Dendritic cell treated with granulocyte-macrophage colony-stimulating factor and Interleukin-4, amounts not matched to agents 40 ng/mL and 50 ng/mL, for 4 days (primary cell): Measurements from ENCODE around the gene PSMB2.

Source experiments
- H3K27ac Mint-ChIP-seq: one replicate; pipeline ENCODE4 v1.8.0; 2022; ENCODE audit warnings: mild to moderate bottlenecking, mixed read lengths
- H3K27me3 Mint-ChIP-seq: one replicate; pipeline ENCODE4 v1.8.0; 2022; ENCODE audit warnings: mild to moderate bottlenecking, mixed read lengths
- H3K36me3 Mint-ChIP-seq: one replicate; pipeline ENCODE4 v1.8.0; 2022; ENCODE audit warnings: low read depth, mixed read lengths
- H3K4me1 Mint-ChIP-seq: one replicate; pipeline ENCODE4 v1.8.0; 2022; ENCODE audit warnings: low read depth, mixed read lengths
- H3K4me3 Mint-ChIP-seq: one replicate; pipeline ENCODE4 v1.8.0; 2022; ENCODE audit warnings: mild to moderate bottlenecking, moderate library complexity, mixed read lengths
- H3K9me3 Mint-ChIP-seq: one replicate; pipeline ENCODE4 v1.8.0; 2022; ENCODE audit warnings: mixed read lengths
- intact Hi-C: fragments of 100-400 bp; cut with micrococcal nuclease; formaldehyde crosslinking; loops from one replicate; pipeline ENCODE4 v1.15.0; 2022

Gene PSMB2

DNA sequence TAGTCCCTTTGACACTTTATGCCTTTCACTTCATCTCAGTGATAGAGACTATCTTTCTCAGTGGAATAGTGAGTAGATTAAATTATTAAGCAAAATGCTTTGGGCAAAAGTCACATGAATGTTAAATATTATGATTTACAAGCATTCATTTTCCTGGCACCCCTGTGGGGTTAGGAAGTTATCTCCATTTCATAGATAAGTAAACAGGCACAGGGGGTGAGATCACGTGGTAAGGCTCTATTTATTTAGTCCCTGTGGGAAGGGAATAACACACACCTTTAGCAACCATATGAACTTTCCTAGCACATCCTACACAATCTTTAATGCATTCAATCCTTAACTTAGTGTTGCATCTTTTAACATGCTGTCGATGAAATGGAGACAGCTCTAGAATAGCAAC, 12.3 kb downstream of the PSMB2 start:
- Mint-ChIP-seq H3K27me3 (no peaks in the 10 kb centered on the region), H3K4me1 (no peaks in the 10 kb centered on the region), H3K27ac (no peak overlapping the region), H3K4me3 (no peak overlapping the region), H3K36me3 (peaks cover 86% of the 10 kb centered on the region), H3K9me3 (no peaks in the 10 kb centered on the region)
- intact Hi-C loops: no loop called here

DNA sequence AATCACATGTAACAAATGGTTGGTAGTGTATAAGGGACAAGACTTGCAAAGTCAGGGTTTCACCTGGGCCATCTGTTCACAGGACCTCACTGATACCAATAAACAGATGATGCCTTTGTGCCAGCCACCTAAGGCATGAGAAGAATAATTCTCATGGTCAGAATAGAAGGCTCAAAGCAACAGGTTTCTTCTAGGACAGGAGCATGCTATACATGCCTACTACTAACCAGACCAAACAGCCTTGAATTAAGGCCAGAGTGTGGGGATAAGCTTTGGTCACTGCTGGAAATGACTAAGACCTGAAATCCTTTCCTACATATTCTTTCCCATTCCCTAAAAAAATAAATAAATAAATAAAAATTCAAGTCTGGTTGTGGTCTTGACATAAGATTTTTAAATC, 17.5 kb downstream of the PSMB2 start:
- Mint-ChIP-seq H3K36me3 (peaks cover 73% of the 10 kb centered on the region), H3K27me3 (no peaks in the 10 kb centered on the region), H3K27ac (no peak overlapping the region), H3K4me3 (no peak overlapping the region), H3K9me3 (no peaks in the 10 kb centered on the region), H3K4me1 (no peaks in the 10 kb centered on the region)
- intact Hi-C loops: no loop called here

DNA sequence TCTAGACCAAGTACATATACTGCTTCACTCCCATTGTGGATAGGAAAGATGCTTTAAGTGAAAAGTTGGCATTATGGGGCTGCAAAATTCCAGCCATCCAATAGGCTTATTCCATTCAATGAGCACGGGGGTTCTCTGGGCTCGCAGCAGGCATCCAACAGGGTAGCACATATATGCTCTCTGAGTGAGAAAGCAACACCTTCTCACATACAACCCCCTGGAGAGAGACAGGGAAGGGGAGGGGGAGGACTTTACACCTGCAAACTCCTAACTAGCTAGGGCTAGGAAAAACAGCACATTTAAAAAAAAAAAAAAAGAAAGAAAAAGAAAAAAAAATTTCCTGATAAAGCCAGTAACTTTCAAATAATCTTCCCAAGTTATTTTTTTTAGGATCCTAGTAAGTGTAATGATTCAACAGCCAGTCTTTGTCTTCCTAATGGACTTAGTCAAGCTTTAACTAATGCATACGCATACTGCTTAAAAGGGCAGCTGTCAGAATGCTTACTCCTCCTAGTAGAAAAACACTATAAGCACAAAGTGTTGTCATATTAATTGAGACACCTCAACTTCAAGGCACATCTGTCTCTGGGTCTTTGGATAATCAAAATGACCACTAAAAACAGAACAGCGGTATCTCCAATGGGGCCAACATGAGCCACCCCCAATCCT, 18.7 kb downstream of the PSMB2 start:
- no peaks in the 10 kb centered on the region for H3K9me3 Mint-ChIP-seq

DNA sequence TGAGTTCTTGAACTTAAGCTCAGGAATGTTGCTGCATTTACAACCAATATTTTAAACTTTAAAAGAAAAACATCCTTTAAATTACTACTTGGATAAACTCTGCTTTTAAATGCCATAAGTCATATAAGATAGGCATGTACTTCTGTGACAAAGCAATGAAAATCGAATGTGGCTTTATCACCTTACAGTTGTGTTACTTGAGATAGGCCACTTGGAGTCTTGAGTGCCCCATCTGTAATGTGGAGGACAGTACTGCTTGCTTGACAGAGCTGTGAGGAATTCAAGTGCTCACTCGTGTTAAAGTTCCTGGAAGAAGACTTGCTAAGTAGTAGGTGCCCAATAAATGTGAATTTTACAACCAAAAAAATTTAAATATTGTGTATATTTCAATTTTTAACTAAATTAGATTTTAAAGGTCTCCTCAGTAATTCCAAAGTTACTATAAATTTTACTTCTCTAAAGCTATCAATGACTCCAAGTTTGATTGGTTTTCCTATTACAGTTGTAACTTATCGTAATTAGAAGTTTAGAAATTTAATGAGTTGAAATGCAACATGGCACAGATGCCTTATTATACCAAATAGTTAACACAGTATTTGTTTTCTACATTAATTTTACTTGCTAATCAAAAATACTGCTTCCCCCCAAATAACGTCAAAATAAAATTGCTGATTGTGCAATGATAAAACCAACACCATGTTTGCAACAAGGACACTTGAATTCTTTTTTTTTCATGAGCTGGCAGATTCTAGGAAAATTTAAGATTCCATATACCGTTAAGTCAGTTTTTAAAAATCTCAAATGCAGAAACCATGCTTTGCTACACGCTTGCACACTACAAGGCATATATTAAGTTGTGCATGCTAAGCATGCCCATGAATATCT, 21.8 kb downstream of the PSMB2 start:
- intact Hi-C loops: no loop called here
- Mint-ChIP-seq H3K36me3 (peaks cover 66% of the 10 kb centered on the region), H3K4me1 (no peaks in the 10 kb centered on the region), H3K27ac (no peak overlapping the region), H3K27me3 (no peaks in the 10 kb centered on the region), H3K4me3 (no peak overlapping the region), H3K9me3 (no peaks in the 10 kb centered on the region)

More for the DNA sequence above, 18.7 kb downstream of the PSMB2 start:
- peaks cover 74% of the 10 kb centered on the region for H3K36me3 Mint-ChIP-seq
- no peaks in the 10 kb centered on the region for H3K4me1 Mint-ChIP-seq
- no peak overlapping the region for H3K27ac Mint-ChIP-seq
- no peak overlapping the region for H3K4me3 Mint-ChIP-seq
- intact Hi-C loops: no loop called here
- H3K27me3 Mint-ChIP-seq: no peaks in the 10 kb centered on the region

DNA sequence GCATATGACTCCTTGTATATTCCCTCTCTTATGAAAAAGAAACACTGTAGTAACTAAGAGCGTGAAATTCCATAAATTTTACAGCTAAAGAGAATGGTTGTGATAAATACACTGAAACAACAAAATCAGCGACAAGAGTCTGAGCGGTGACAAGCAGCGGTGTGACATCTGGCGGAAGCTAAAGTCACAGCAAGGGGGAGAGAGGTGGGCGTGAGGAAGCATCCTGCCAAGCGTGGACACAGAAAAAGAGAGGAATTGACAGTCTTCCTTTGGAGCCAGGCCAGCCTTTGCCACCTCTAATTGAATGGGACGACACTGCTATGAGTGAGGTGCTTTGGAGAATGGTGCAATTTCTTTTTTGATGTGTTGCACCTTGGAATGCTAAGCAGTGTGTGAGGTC, 25.9 kb downstream of the PSMB2 start:
- Mint-ChIP-seq H3K4me1 (no peaks in the 10 kb centered on the region), H3K4me3 (no peak overlapping the region), H3K9me3 (no peaks in the 10 kb centered on the region), H3K27ac (no peak overlapping the region), H3K27me3 (no peaks in the 10 kb centered on the region), H3K36me3 (peaks cover 62% of the 10 kb centered on the region)
- intact Hi-C loops: no loop called here

DNA sequence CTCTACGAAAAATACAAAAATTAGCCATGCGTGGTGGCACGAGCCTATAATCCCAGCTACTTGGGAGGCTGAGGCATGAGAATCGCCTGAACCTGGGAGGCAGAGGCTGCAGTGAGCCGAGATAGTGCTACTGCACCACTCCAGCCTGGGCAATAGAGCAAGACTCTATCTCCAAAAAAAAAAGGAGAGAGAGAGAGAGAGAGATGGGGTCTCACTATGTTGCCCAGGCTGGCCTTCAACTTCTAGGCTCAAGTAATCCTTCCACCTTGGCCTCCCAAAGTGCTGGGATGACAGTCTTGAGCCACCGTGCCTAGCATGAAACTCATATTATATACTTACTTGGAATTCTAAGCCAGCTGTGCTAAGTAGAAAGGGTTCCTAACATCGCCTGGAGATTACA, 29.7 kb downstream of the PSMB2 start:
- intact Hi-C loops: no loop called here
- Mint-ChIP-seq H3K27me3 (no peaks in the 10 kb centered on the region), H3K27ac (no peak overlapping the region), H3K4me3 (no peak overlapping the region), H3K36me3 (peaks cover 67% of the 10 kb centered on the region), H3K4me1 (no peaks in the 10 kb centered on the region), H3K9me3 (no peaks in the 10 kb centered on the region)

DNA sequence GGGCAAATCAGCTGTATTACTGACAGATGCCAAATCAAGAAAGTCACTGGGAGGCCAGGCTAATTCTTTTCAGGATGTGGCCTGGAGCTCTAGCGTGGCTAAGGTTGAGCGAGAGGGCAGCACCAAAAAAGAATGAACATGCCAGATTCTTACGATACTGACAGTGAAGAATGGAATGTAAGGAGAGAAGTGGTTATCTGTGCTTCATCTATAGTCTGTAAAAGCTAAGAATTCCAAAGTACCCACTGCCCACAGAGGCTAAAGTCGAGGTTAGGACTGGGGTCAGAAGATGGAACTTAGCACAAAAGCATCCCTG, 35.5 kb downstream of the PSMB2 start:
- Mint-ChIP-seq H3K9me3 (no peaks in the 10 kb centered on the region), H3K36me3 (peaks cover 80% of the 10 kb centered on the region), H3K4me1 (no peaks in the 10 kb centered on the region), H3K27me3 (no peaks in the 10 kb centered on the region), H3K4me3 (no peak overlapping the region), H3K27ac (no peak overlapping the region)
- intact Hi-C loops: no loop called here

DNA sequence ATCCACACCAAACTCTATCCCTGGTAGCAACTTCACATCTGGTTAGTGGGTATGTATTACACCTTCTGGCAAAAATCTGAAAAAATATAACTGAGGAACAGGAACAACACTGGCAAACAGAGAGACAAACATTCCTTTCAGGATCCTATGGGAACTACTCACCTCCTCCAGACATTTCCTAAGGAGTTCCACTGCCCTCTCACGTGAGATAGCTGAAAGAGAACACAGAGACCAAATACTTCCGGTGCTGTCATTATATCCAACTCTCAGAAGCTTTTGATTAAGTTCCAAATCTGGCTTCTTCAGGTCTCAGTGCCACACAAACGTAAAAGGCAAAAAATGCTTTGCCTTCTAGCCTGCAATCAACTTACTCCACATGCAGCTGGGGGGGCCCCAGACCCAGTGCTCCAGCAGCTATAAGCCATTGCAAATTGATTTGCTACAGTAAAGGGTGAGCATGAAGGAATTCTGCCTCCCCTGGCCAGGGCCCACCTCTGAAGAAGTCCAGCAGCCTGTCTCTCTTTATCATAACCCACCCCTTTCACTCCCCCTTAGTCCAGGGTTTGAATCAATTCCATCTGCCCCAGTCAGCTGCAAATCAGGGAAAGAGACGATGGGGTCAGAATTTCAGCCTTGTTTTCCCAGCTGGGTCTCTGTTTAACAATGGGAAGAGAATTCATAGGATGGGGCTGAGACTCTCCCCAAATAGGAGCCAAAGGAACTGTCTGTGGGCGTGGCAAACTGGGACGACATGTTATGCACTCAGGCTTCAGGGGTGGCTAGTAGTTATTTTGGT, 36.1 kb downstream of the PSMB2 start:
- Mint-ChIP-seq H3K27me3 (no peaks in the 10 kb centered on the region), H3K27ac (no peak overlapping the region)

DNA sequence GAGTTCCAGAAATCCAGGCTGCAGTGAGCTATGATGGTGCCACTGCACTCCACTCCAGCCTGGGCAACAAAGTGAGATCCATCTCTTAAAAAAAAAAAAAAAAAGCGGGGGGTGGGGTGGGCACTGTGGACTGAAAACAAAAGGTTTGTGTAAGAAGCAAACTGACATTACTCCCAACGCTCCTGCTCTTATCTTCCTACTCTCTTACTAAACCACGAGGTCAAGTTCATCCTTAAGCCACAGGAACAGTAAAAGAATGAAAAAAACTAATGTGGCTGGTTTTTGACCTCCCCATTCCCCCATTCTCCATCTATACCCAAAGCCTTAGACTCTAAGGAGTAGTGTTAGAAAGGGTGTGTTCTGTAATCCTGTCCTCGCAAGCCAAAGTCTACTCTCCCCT, 37.4 kb downstream of the PSMB2 start:
- no peak overlapping the region for H3K4me3 Mint-ChIP-seq

More for the DNA sequence above, 36.1 kb downstream of the PSMB2 start:
- H3K4me1 Mint-ChIP-seq: no peaks in the 10 kb centered on the region
- no peak overlapping the region for H3K4me3 Mint-ChIP-seq
- intact Hi-C loops: no loop called here
- H3K9me3 Mint-ChIP-seq: no peaks in the 10 kb centered on the region
- peaks cover 75% of the 10 kb centered on the region for H3K36me3 Mint-ChIP-seq

DNA sequence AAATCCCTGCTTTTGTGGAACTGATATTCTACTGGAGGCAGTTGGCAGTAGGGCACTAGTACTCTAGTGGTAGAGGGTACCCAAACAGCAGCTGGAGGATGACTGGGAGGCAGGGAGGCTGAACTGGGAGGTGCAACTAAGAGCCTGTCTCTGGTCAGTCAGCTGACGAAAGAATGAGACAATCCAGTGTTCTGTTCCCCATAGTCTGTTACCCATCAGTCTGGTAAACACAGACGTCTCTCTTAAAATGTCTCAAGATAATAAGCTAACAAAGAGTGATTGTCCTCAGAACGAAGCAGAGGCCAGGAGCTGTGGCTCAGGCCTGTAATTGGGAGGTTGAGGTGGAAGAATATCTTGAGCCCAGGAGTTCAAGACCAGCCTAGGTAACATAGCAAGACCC, 37.9 kb downstream of the PSMB2 start:
- H3K27me3 Mint-ChIP-seq: no peaks in the 10 kb centered on the region
- no peaks in the 10 kb centered on the region for H3K9me3 Mint-ChIP-seq
- intact Hi-C loops: no loop called here
- H3K4me1 Mint-ChIP-seq: no peaks in the 10 kb centered on the region
- peaks cover 73% of the 10 kb centered on the region for H3K36me3 Mint-ChIP-seq
- H3K27ac Mint-ChIP-seq: no peak overlapping the region
- no peak overlapping the region for H3K4me3 Mint-ChIP-seq

More for the DNA sequence above, 37.4 kb downstream of the PSMB2 start:
- H3K9me3 Mint-ChIP-seq: no peaks in the 10 kb centered on the region
- H3K36me3 Mint-ChIP-seq: peaks cover 74% of the 10 kb centered on the region
- no peaks in the 10 kb centered on the region for H3K4me1 Mint-ChIP-seq
- no peak overlapping the region for H3K27ac Mint-ChIP-seq
- no peaks in the 10 kb centered on the region for H3K27me3 Mint-ChIP-seq
- intact Hi-C loops: no loop called here

DNA sequence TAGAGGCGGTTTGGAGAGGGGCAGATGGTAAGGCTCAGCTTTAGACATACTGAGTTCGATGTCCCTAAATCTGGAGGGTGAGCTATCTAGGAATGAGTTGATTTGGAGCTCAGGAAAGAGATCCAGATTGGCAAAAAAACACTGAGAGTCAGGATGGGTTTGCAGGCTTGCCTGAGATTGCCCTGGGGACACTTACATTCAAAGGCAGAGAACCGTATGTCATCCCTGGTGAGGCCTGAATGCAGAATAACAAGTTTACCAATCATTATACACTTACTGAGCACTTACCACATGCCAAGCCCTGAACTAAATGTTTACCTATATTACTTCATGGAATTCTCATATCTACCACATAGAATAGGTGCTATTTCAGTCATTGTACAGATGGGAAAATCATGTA, 40.7 kb downstream of the PSMB2 start:
- Mint-ChIP-seq H3K36me3 (peaks cover 54% of the 10 kb centered on the region), H3K27ac (no peak overlapping the region), H3K4me1 (no peaks in the 10 kb centered on the region), H3K27me3 (no peaks in the 10 kb centered on the region), H3K4me3 (no peak overlapping the region), H3K9me3 (no peaks in the 10 kb centered on the region)
- intact Hi-C loops: no loop called here

DNA sequence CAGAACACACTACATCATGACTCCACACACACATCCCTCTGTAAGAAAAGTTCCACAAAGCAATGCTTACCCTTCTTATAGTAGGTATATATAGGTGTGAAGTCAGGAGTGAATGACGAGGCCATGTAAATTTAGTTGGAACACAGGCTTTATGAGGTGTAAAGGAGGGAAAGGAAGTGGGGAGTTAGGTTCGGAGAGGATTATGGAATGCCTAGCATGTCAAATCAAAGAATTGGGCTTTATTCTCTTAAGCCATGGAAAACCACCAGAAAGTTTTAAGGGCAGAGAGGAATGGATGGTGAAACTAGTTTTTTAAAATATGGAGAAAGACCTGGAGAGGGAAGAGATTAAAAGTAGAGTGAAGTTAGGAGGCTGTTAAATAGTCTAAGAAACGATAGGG, 41.9 kb downstream of the PSMB2 start:
- no peaks in the 10 kb centered on the region for H3K27me3 Mint-ChIP-seq
- no peak overlapping the region for H3K4me3 Mint-ChIP-seq
- H3K27ac Mint-ChIP-seq: no peak overlapping the region
- no peaks in the 10 kb centered on the region for H3K4me1 Mint-ChIP-seq
- intact Hi-C loops: no loop called here
- no peaks in the 10 kb centered on the region for H3K9me3 Mint-ChIP-seq
- peaks cover 51% of the 10 kb centered on the region for H3K36me3 Mint-ChIP-seq

DNA sequence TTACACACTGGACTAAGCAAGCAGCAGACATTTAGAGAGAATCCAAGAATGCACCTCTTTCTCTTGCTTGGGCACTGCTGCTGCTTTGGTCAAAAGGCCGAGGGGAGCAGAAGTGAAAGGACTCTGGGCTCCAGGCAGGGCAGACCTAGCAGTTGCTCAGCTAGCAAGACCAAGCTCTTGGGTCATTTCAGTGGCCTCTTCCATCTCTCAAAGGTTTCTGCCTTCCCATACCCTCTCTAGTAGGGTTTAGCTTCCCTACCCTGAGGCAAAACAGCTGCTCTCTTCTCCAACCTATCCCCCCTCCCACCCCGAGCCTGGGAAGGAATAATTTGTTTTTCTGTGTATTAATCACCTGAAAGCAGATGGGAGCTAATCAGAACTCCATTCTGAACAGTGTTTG, 42.4 kb downstream of the PSMB2 start:
- H3K27ac Mint-ChIP-seq: no peak overlapping the region
- intact Hi-C loops: no loop called here
- peaks cover 47% of the 10 kb centered on the region for H3K36me3 Mint-ChIP-seq

DNA sequence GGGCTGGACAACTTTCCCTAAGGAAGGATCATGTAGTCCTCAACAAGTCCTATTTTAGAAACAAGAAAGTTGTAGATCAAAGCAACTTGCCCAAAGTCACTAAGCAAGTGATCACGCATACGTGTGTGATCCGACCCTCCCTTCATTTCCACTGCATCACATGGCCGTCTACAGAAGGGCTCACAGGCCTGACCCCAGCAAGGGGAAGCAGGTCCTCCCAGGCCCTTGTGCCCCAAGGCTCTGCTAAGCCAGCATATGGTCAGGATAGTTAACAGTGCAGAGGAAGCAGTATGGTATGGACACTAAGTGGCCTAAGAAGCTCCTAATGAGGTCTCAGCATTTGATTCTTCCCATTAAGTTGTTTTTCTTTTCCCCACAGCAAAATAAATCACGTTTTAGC, 43.5 kb downstream of the PSMB2 start:
- H3K36me3 Mint-ChIP-seq: peaks cover 37% of the 10 kb centered on the region
- H3K4me3 Mint-ChIP-seq: no peak overlapping the region
- intact Hi-C loops: no loop called here
- H3K27me3 Mint-ChIP-seq: no peaks in the 10 kb centered on the region
- no peak overlapping the region for H3K27ac Mint-ChIP-seq
- H3K4me1 Mint-ChIP-seq: peaks cover 7% of the 10 kb centered on the region
- H3K9me3 Mint-ChIP-seq: no peaks in the 10 kb centered on the region

More for the DNA sequence above, 42.4 kb downstream of the PSMB2 start:
- Mint-ChIP-seq H3K9me3 (no peaks in the 10 kb centered on the region), H3K4me3 (no peak overlapping the region), H3K27me3 (no peaks in the 10 kb centered on the region), H3K4me1 (no peaks in the 10 kb centered on the region)
